Measurements from ENCODE around the gene RAP2A. TPM values are rescaled to one million over a fixed set of nuclear protein-coding genes. Genes with fewer than 3 reads are reported as not detected.

RAP2A gene
- polyA plus RNA-seq: 16.0 and 19.4 TPM in 2 replicates

DNA sequence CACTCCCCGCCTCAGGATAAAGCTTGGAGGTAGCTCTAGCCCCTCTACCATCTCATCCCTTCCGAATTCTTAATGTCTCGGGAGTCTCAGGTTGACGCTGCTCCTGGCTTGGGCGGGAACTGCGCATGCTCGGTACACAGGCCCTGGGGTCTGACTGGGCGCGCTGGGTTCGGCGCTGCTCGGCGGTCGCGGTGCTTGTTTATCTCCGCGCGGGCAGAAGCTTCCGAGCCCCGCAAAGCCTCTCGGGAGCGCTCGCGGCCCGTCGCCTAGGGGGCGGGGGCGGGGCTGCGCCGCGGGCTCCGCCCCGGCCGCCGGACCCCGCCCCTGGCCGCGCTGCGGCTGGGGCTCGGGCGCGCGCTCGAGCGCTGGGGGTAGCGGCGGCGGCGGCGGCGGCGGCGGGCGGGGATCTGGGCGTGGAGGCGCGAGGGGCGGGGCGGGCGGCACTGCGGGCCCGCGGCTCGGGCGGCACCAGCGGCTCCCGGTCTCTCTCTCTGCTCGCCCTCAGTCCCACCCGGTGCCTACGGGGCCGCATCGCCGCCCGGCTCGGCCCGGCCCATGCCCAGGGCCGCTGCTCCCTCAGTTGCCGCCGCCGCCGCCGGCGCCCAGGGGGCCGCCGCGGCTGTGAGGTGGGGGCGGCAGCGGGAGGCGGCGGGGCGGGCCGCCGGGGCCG, at the start of gene RAP2A:
TSS of gene RAP2A (plus strand) at position 443 of the 670 bp plus-strand sequence. CDS start 302 bp downstream, outside the sequence.

Other genes with a start within 250 kb of the RAP2A start
- 151 and 153 TPM in 2 replicates for gene MBNL2, start 211.8 kb upstream of the RAP2A start, polyA plus RNA-seq

Measured in Purkinje cell (primary cell).